Hepatocyte (in vitro differentiated cells): ENCODE measurements around the gene TNK2. TPM values are rescaled to one million over a fixed set of nuclear protein-coding genes. Genes with fewer than 3 reads are reported as not detected.
A peak's percentile ranks its signal among the peaks of the same experiment; 100 is the strongest.

Experiments
- DNase-seq: peaks from one replicate; pipeline ENCODE4 v3.0.0-alpha.2; 2016; ENCODE audit warnings: low spot score
- H2AFZ ChIP-seq: fragments of 200-600 bp; sonication (generic); 2 replicates; pipeline ENCODE4 v1.6.0; 2016; ENCODE audit warnings: antibody characterized with exemption, mild to moderate bottlenecking
- H3K27ac ChIP-seq: fragments of 200-600 bp; sonication (generic); 2 replicates; pipeline ENCODE4 v1.5.1; 2016; ENCODE audit warnings: mild to moderate bottlenecking
- H3K27me3 ChIP-seq: fragments of 200-600 bp; sonication (generic); 2 replicates; pipeline ENCODE4 v1.6.1; 2016
- H3K36me3 ChIP-seq: fragments of 200-600 bp; sonication (generic); replicated peaks from 2 replicates; pipeline ENCODE4 v1.5.1; 2016; ENCODE audit warnings: low read depth; ENCODE audit not compliant: insufficient read depth
- H3K4me1 ChIP-seq: fragments of 200-600 bp; sonication (generic); 2 replicates; pipeline ENCODE4 v1.5.1; 2016; ENCODE audit warnings: mild to moderate bottlenecking, moderate library complexity; ENCODE audit not compliant: insufficient read depth
- H3K4me2 ChIP-seq: fragments of 200-600 bp; sonication (generic); 2 replicates; pipeline ENCODE4 v1.6.0; 2016
- H3K4me3 ChIP-seq: fragments of 200-600 bp; sonication (generic); 2 replicates; pipeline ENCODE4 v1.5.1; 2016; ENCODE audit warnings: mild to moderate bottlenecking
- H3K79me2 ChIP-seq: fragments of 200-600 bp; sonication (generic); 2 replicates; pipeline ENCODE4 v1.6.0; 2017; ENCODE audit warnings: mild to moderate bottlenecking
- H3K9me2 ChIP-seq: fragments of 200-600 bp; sonication (generic); replicated peaks from 2 replicates; pipeline ENCODE4 v1.6.0; 2017; ENCODE audit warnings: mild to moderate bottlenecking; ENCODE audit not compliant: insufficient read depth
- H3K9me3 ChIP-seq: fragments of 200-600 bp; sonication (generic); 2 replicates; pipeline ENCODE4 v1.5.1; 2016; ENCODE audit warnings: low read depth, mild to moderate bottlenecking
- H4K20me1 ChIP-seq: fragments of 200-600 bp; sonication (generic); 2 replicates; pipeline ENCODE4 v1.6.0; 2016; ENCODE audit warnings: mild to moderate bottlenecking; ENCODE audit not compliant: insufficient read depth, poor library complexity, severe bottlenecking
- CTCF ChIP-seq: fragments of 200-600 bp; sonication (generic); IDR thresholded peaks from 2 replicates; pipeline ENCODE4 v1.5.1; 2016; ENCODE audit warnings: antibody characterized with exemption, mild to moderate bottlenecking; ENCODE audit not compliant: poor library complexity
- EZH2 ChIP-seq: fragments of 200-600 bp; sonication (generic); IDR thresholded peaks from 2 replicates; pipeline ENCODE4 v1.6.1; 2016; ENCODE audit warnings: antibody characterized with exemption, mild to moderate bottlenecking, borderline replicate concordance
- EZH2phosphoT487 ChIP-seq: fragments of 200-600 bp; sonication (generic); IDR thresholded peaks from one replicate; pipeline ENCODE4 v1.6.1; 2018; ENCODE audit warnings: antibody characterized with exemption, mild to moderate bottlenecking, low read depth, moderate library complexity; ENCODE audit not compliant: unreplicated experiment, severe bottlenecking
- WGBS: methylation state at CpG from one replicate; pipeline ENCODE4 v1.1.6; 2016; ENCODE audit warnings: low lambda C conversion rate; ENCODE audit errors: missing lambda C conversion rate; 5-methylcytosine and 5-hydroxymethylcytosine counted together
- polyA plus RNA-seq: library from polyadenylated mRNA; unstranded; fragments of >200 nt; fragmentation: Nextera tagmentation; extraction: Ambion mirVana; gene quantifications from 2 replicates; pipeline ENCODE4 v1.2.1, GENCODE V29; 2016
- total RNA-seq: library from RNA; depleted of rRNA; stranded (reverse); fragments of >200 nt; gene quantifications from 2 replicates; pipeline ENCODE4 v1.2.3, GENCODE V29; 2014

Gene TNK2
- total and polyA plus RNA-seq, 2 experiments from 2014 or later, result 5.9 to 11.6 TPM

GRCh38 chr3:195908694-195909581 is 587 bp upstream of the TNK2 start:
- Histone ChIP-seq H3K27ac (peak overlapping the region; percentile 10), H3K4me2 (peak overlapping the region; percentile 100), H3K79me2 (peaks cover 43% of the 10 kb centered on the region), H2AFZ (peak overlapping the region; percentile 66), H3K9me3 (no peaks in the 10 kb centered on the region), H3K27me3 (no peaks in the 10 kb centered on the region), H3K36me3 (no peaks in the 10 kb centered on the region), H3K9me2 (no peaks in the 10 kb centered on the region), H3K4me3 (peak overlapping the region; percentile 88), H3K4me1 (peaks cover 31% of the 10 kb centered on the region), H4K20me1 (peaks cover 16% of the 10 kb centered on the region)
- no peak for TF ChIP-seq CTCF
- no peak for TF ChIP-seq EZH2phosphoT487
- no peak for TF ChIP-seq EZH2
- WGBS, result 0% methylated on average over 7 of the region's 103 CpGs
- peak; percentile 63 for DNase-seq

GRCh38 chr3:195907684-195907933 is 742 bp downstream of the TNK2 start:
- H4K20me1 ChIP-seq, result peaks cover 16% of the 10 kb centered on the region

GRCh38 chr3:195906865-195907683 is 1.3 kb downstream of the TNK2 start:
- Histone ChIP-seq H3K9me2 (no peaks in the 10 kb centered on the region), H3K4me1 (peaks cover 31% of the 10 kb centered on the region), H3K36me3 (no peaks in the 10 kb centered on the region), H3K27ac (no peak overlapping the region), H3K27me3 (no peaks in the 10 kb centered on the region), H3K4me2 (peak overlapping the region; percentile 100), H3K4me3 (no peak overlapping the region), H2AFZ (no peak overlapping the region), H4K20me1 (peaks cover 16% of the 10 kb centered on the region), H3K79me2 (peaks cover 60% of the 10 kb centered on the region), H3K9me3 (no peaks in the 10 kb centered on the region)
- no peak for DNase-seq
- WGBS, result 76% methylated on average over 23 of the region's 23 CpGs
- no peak for TF ChIP-seq EZH2phosphoT487
- no peak for TF ChIP-seq EZH2
- TF ChIP-seq CTCF, result no peak

More at GRCh38 chr3:195907684-195907933, 742 bp downstream of the TNK2 start:
- TF ChIP-seq EZH2phosphoT487, result no peak
- no peak for TF ChIP-seq EZH2
- no peak for TF ChIP-seq CTCF
- Histone ChIP-seq H3K36me3 (no peaks in the 10 kb centered on the region), H3K27me3 (no peaks in the 10 kb centered on the region), H3K79me2 (peaks cover 55% of the 10 kb centered on the region), H3K27ac (no peak overlapping the region), H3K4me2 (peak overlapping the region; percentile 100), H3K4me1 (peaks cover 31% of the 10 kb centered on the region), H2AFZ (no peak overlapping the region), H3K4me3 (peak overlapping the region; percentile 88), H3K9me3 (no peaks in the 10 kb centered on the region), H3K9me2 (no peaks in the 10 kb centered on the region)
- no peak for DNase-seq
- 40% methylated on average over 5 of the region's 6 CpGs for WGBS
